Right atrium auricular region (tissue), 2 donors: Measurements from ENCODE around the gene HHIPL1. TPM values are rescaled to one million over a fixed set of nuclear protein-coding genes. Genes with fewer than 3 reads are reported as not detected.

ENCODE experiments used
- DNase-seq: peaks from one replicate; pipeline ENCODE4 v3.0.0-alpha.2; 2019; ENCODE audit warnings: low spot score
- H3K27ac ChIP-seq, 2 donors: fragments of 200-600 bp; sonication (generic); 1 replicate in 1 of 2; 2 replicates in 1 of 2; pipeline ENCODE4 v1.5.1; 2016 to 2019
- H3K27me3 ChIP-seq, 2 donors: fragments of 200-600 bp; sonication (generic); one replicate each; pipeline versions ENCODE4 v1.5.1 to v1.6.0; 2017 to 2019
- H3K36me3 ChIP-seq: fragments of 200-600 bp; sonication (generic); one replicate; pipeline ENCODE4 v1.5.1; 2016
- H3K4me1 ChIP-seq, 2 donors: fragments of 200-600 bp; sonication (generic); one replicate each; pipeline versions ENCODE4 v1.5.1 to v1.6.0; 2017 to 2019
- H3K4me3 ChIP-seq, 2 donors: fragments of 200-600 bp; sonication (generic); 1 replicate in 1 of 2; 2 replicates in 1 of 2; pipeline ENCODE4 v1.5.1; 2017 to 2019; ENCODE audit warnings: mild to moderate bottlenecking in 1 of 2, moderate library complexity in 1 of 2
- H3K9me3 ChIP-seq, 2 donors: fragments of 200-600 bp; sonication (generic); one replicate each; pipeline ENCODE4 v1.5.1; 2019
- CTCF ChIP-seq, 2 donors: fragments of 200-600 bp; sonication (generic); IDR thresholded peaks; one replicate each; pipeline ENCODE4 v1.5.1; 2019; ENCODE audit warnings: antibody characterized with exemption in 2 of 2
- total RNA-seq, 2 donors: library from RNA; depleted of rRNA; stranded (reverse); fragments of >200 nt; gene quantifications; one replicate each; pipeline ENCODE4 v1.1.0, GENCODE V29; 2016

Gene HHIPL1
- total RNA-seq, 2 donors from 2014 or later, result 1.8 to 2.4 TPM

DNA sequence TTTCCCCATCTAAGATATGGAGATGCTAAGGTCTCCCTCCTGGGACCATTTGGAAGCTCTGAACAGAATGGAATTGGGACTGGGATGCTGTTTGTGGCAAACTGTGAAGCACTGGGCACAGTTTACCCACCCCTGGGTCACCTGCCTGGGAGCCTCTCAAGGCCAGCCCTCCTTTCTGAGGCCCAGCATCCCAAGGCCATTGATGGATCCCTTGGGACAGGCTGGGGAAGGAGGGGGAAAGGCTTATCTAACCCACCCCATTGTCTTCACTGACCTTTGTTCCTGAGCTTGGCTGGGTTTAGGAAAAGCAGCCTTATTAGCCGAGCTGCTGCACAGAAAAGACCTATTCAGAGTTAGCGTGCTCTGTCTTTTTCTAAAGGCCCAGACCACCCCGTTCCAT, 46.2 kb upstream of the HHIPL1 start:
- Histone ChIP-seq H3K27me3 (no peaks in the 10 kb centered on the region), H3K27ac (peak overlapping the region in 1 of 2 donors; percentile 72), H3K36me3 (no peaks in the 10 kb centered on the region), H3K4me3 (no peak overlapping the region), H3K4me1 (peaks cover 2 to 95% of the 10 kb centered on the region in 2 donors), H3K9me3 (no peaks in the 10 kb centered on the region)
- DNase-seq, result no peak
- no peak for TF ChIP-seq CTCF (IDR thresholded peaks at IDR 0.05)

DNA sequence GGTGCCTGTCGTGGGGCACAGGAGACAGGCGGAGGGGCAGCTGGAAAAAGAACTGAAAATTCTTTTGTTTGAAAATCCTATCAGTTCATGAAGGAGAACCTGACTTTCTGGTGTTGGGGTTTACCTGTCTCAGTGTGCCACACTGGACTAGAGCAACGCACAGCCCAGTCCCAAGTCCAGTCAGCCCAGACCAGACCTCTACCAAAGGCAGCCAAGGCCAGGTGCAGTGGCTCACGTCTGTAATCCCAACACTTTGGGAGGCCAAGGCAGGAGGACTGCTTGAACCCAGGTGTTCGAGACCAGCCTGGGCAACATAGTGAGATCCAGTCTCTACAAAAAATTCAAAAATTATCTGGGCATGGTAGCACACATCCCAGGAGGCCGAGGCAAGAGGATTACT, 45.5 kb upstream of the HHIPL1 start:
- Histone ChIP-seq H3K4me3 (no peak overlapping the region), H3K36me3 (no peaks in the 10 kb centered on the region), H3K27ac (no peak overlapping the region), H3K27me3 (no peaks in the 10 kb centered on the region), H3K4me1 (peaks cover 2 to 89% of the 10 kb centered on the region in 2 donors), H3K9me3 (no peaks in the 10 kb centered on the region)
- DNase-seq, result no peak
- no peak for TF ChIP-seq CTCF (IDR thresholded peaks at IDR 0.05)

DNA sequence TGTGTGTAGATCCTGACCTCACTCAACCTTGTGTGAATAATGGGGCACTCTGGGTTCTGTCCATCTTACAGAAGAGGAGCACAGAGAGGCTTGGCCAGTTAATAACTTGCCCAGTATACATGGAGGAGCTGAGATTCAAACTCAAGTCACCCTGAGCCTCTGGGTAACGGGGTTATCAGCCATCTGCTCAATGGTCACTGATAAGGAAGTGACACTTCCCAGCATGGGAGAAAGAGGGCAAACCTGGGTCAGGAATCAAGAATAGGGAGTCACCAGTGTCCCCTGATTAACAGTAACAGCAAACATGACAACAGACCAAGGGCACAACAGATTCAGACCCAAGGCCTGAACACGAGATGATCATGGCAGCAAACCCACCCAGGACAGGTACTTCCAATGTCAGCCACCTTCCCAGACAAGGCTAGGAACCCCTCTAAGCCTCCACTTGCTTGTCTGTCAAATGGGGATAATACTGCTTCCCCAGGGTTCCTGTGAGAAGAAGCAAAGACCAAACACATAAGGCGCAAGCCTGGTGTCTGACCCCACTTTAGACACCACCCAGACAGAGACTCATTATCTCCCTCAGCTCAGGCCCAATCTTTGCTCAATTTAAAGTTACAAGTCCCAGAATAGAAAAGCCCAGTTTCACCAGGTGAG, 44.6 kb upstream of the HHIPL1 start:
- H3K27me3 ChIP-seq, result no peaks in the 10 kb centered on the region
- no peaks in the 10 kb centered on the region for H3K36me3 ChIP-seq
- peaks cover 2 to 85% of the 10 kb centered on the region in 2 donors for H3K4me1 ChIP-seq
- no peaks in the 10 kb centered on the region for H3K9me3 ChIP-seq
- no peak for DNase-seq
- no peak overlapping the region for H3K4me3 ChIP-seq
- peak overlapping the region in 1 of 2 donors; percentile 76 for H3K27ac ChIP-seq
- no peak for TF ChIP-seq CTCF (IDR thresholded peaks at IDR 0.05)

DNA sequence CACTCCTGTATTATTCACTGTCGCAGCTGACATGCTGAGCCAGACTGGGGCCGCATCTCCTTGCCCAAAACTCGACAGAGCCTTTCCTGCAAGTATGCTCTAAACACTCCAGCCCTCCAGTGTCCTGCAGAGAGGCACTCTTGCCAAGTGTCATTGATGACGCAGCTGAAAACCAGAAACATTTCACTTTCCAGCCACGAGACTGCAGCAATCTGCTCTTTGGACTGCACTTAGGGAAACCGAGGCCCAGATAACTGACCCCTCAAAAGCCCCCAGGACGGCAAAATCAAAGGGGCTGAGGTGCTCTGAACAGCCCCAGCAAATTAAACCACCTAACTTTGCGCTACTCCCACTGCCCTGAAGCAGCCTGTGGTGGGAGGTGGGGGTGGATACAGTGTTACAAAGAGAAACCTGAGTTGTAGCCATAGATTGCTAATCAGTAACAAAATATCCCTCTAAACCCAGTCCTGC, 43.5 kb upstream of the HHIPL1 start:
- DNase-seq, result peak; percentile 66
- H3K27me3 ChIP-seq, result no peaks in the 10 kb centered on the region
- H3K36me3 ChIP-seq, result no peaks in the 10 kb centered on the region
- H3K9me3 ChIP-seq, result no peaks in the 10 kb centered on the region
- H3K4me3 ChIP-seq, result peak overlapping the region in 1 of 2 donors; percentile 84
- peaks cover 2 to 82% of the 10 kb centered on the region in 2 donors for H3K4me1 ChIP-seq
- no peak for TF ChIP-seq CTCF (IDR thresholded peaks at IDR 0.05)
- H3K27ac ChIP-seq, result peak overlapping the region; percentile 76 to 77

DNA sequence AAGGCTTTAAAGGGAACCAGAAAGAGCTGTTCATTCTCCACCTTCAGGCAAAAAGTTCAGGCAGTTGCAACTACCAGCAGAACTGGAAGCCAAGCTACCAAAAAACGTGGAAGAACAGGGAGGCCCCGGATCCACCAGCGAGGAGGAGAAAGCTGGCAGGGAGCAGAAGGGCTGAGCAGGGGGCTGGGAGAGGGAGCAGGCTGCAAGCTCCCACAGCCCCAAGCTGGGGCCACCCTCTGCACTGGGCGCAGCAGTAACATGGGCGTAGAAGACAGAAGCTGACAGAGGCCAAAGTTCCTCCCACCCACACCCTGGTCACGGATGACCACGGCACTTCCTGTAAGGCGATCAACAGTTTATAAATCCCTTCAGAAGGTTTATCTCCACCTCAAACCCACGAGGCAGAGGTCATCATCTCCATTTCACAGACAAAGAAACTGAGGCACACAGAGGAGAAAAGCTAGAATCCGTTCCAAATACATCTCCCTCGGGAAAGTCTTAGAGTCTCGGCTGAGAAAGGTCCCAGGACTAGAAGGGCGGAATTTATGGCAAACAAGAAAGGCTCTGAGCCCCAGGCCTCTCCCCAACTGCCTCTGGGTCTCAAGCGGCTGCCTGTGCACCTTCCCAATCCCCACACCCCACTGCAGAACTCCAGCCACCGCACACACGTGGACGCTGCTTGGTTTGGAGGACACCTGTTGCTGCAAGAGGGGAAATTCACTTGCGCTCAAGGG, 42.7 kb upstream of the HHIPL1 start:
- Histone ChIP-seq H3K4me3 (peak overlapping the region; percentile 24 to 84), H3K27me3 (no peaks in the 10 kb centered on the region), H3K4me1 (peaks cover 2 to 74% of the 10 kb centered on the region in 2 donors), H3K27ac (peak overlapping the region; percentile 76 to 77), H3K9me3 (no peaks in the 10 kb centered on the region), H3K36me3 (no peaks in the 10 kb centered on the region)
- DNase-seq, result no peak
- no peak for TF ChIP-seq CTCF (IDR thresholded peaks at IDR 0.05)
